RWPE2 (cell line): ENCODE results near the gene SIPA1L2.

Source experiments
- ATAC-seq: fragments of 200-7000 bp; cut with Tn5 transposase; 3 replicates; pipeline ENCODE4 v1.9.1; 2021; ENCODE audit warnings: low read depth
- DNase-seq: peaks from one replicate; pipeline ENCODE4 v3.0.0-alpha.2; 2020; ENCODE audit warnings: low spot score
- H3K27ac ChIP-seq: fragments of 450-650 bp; 2 replicates; pipeline ENCODE4 v1.5.1; 2017; ENCODE audit warnings: mild to moderate bottlenecking; ENCODE audit not compliant: poor library complexity, severe bottlenecking
- H3K27me3 ChIP-seq: fragments of 250-450 bp; sonication (Bioruptor Pico); 2 replicates; pipeline ENCODE4 v1.5.1; 2021; ENCODE audit warnings: mild to moderate bottlenecking, moderate library complexity; ENCODE audit not compliant: insufficient read depth, poor library complexity, severe bottlenecking
- H3K36me3 ChIP-seq: fragments of 250-450 bp; sonication (Bioruptor Pico); 2 replicates; pipeline ENCODE4 v1.5.1; 2020; ENCODE audit warnings: low read depth, mild to moderate bottlenecking, moderate library complexity
- H3K4me1 ChIP-seq: fragments of 250-450 bp; sonication (Bioruptor Pico); 2 replicates; pipeline ENCODE4 v1.5.1; 2021; ENCODE audit warnings: mild to moderate bottlenecking, moderate library complexity; ENCODE audit not compliant: insufficient read depth, poor library complexity, severe bottlenecking
- H3K4me3 ChIP-seq: fragments of 250-450 bp; sonication (Bioruptor Pico); 2 replicates; pipeline ENCODE4 v1.5.1; 2021; ENCODE audit warnings: mild to moderate bottlenecking, moderate library complexity; ENCODE audit not compliant: severe bottlenecking
- H3K9me3 ChIP-seq: fragments of 250-450 bp; sonication (Bioruptor Pico); 2 replicates; pipeline ENCODE4 v1.5.1; 2021; ENCODE audit warnings: mild to moderate bottlenecking, moderate library complexity; ENCODE audit not compliant: severe bottlenecking
- CTCF ChIP-seq: fragments of 450-650 bp; IDR thresholded peaks from one replicate; pipeline ENCODE4 v1.5.1; 2017; ENCODE audit warnings: mild to moderate bottlenecking, moderate library complexity; ENCODE audit not compliant: poor library complexity, severe bottlenecking

The SIPA1L2 gene

DNA sequence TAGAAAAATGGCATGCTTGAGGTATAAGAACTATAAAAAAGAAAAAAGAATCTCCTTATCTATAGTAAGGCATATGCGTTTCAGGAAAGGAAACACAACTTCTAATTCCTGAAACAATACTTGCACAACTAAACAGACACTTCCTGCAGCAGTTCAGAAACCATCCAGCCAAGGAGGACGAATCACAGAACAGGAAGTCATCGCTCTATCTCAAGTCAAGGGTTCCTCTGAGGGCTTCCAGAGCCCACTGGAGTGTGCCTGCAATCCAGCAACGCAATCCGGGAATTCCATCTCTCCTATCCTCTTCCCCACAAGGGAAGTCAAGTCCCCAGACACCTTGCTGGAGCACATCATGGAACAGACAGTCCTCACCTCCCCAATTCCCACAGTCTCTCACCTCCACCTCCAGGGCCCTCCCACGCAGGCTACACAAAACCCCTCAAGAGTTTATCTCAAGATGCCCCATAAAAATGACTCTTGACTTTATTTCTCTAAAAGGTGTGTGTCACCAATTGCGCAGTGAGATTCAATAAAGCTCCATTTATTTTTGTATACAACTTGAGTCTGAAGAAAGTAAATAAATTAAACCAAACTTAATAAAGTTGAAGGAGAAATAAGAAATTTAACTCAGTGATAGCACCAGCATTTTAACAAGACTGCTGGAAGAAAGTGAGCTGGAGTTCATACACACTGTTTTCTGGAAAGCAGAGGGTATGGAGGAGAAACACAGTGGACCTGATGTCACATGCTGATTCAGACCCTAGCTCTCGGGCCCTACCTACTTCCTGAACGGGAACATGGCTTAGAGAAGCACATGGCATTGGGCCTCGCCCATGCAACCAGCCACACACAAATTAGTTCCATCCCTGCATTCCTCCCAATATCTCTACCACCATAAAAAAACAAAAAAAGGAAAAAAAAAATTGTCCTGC is 39.9 kb downstream of the SIPA1L2 start:
- no peaks in the 10 kb centered on the region for H3K9me3 ChIP-seq
- H3K36me3 ChIP-seq, result no peaks in the 10 kb centered on the region
- no peak for TF ChIP-seq CTCF
- ATAC-seq, result no peak
- H3K4me3 ChIP-seq, result no peak overlapping the region
- no peaks in the 10 kb centered on the region for H3K4me1 ChIP-seq
- no peak overlapping the region for H3K27ac ChIP-seq
- no peak for DNase-seq
- no peaks in the 10 kb centered on the region for H3K27me3 ChIP-seq

- H3K36me3 ChIP-seq, result no peaks in the 10 kb centered on the region
- no peaks in the 10 kb centered on the region for H3K4me1 ChIP-seq
- ATAC-seq, result no peak
- no peaks in the 10 kb centered on the region for H3K27me3 ChIP-seq
- no peak overlapping the region for H3K4me3 ChIP-seq
- DNase-seq, result no peak
- TF ChIP-seq CTCF, result no peak
- no peaks in the 10 kb centered on the region for H3K9me3 ChIP-seq
- H3K27ac ChIP-seq, result no peak overlapping the region
Measured at GRCh38 chr1:232589111-232589811, 40.7 kb downstream of the SIPA1L2 start.

- no peak for ATAC-seq
- Histone ChIP-seq H3K4me1 (no peaks in the 10 kb centered on the region), H3K4me3 (no peak overlapping the region), H3K9me3 (no peaks in the 10 kb centered on the region), H3K27ac (no peak overlapping the region), H3K27me3 (no peaks in the 10 kb centered on the region), H3K36me3 (no peaks in the 10 kb centered on the region)
- TF ChIP-seq CTCF, result no peak
- no peak for DNase-seq
Measured at GRCh38 chr1:232587141-232588008, 42.6 kb downstream of the SIPA1L2 start.

DNA sequence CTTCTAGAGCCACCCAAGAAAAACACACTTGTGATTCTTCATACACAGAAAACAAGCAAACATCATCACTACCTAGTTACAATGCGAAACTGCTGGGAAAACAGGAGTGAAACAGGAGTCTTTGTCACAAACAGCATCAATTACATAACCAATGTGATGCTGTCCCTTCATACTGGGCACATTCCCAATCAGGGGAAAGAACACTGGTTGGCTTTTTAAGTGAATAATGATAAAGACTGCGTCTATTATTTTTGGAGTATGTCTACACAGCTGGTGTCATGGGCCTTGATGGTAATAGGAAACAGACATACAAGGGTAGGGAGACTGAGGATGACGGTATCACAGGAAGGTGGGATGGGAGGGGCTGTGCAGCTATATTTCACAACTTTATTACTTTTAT is 43.3 kb downstream of the SIPA1L2 start:
- H3K4me3 ChIP-seq, result no peak overlapping the region
- no peaks in the 10 kb centered on the region for H3K4me1 ChIP-seq
- no peaks in the 10 kb centered on the region for H3K27me3 ChIP-seq
- ATAC-seq (no peak), DNase-seq (no peak)
- H3K9me3 ChIP-seq, result no peaks in the 10 kb centered on the region
- no peak overlapping the region for H3K27ac ChIP-seq
- no peak for TF ChIP-seq CTCF
- no peaks in the 10 kb centered on the region for H3K36me3 ChIP-seq
